ENCODE data around the gene SPG7. TPM values are rescaled to one million over a fixed set of nuclear protein-coding genes. Genes with fewer than 3 reads are reported as not detected.

SPG7 gene
- total RNA-seq, 2 donors from 2014 or later, result 214 to 333 TPM

DNA sequence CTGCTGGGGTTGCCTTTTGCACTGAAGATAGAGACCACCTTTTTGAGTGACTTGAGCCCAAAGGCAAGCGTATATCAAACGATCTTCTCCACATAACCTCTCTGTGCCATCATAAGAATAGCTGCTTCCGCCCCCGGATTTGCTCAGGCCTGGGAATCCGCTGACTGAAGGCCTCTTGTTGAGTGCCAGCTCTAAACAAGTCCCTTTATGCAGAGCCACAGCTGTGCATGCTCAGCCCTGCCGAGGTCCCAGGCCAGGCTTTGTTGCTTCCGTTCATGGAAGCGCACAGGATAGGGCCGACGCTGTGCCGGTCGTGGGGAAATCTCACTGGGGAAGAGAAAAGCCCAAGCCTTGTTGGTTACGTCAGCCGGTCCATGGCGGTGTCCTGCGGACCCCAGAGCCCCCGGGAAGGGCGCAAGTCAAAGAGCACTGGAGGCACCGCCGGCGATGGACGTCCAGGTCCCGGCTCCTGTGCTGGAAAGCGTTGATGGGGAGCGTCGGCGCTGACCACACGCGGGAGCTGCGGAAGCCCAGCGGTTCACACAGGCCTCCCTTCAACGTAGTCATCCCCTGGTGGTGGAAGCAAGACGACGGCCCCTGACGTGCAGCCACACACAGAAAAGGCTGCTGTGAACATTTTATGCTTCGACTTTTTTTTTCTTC lies 28.8 kb downstream of the SPG7 start:
- H3K36me3 ChIP-seq, result peaks cover 57% of the 10 kb centered on the region

DNA sequence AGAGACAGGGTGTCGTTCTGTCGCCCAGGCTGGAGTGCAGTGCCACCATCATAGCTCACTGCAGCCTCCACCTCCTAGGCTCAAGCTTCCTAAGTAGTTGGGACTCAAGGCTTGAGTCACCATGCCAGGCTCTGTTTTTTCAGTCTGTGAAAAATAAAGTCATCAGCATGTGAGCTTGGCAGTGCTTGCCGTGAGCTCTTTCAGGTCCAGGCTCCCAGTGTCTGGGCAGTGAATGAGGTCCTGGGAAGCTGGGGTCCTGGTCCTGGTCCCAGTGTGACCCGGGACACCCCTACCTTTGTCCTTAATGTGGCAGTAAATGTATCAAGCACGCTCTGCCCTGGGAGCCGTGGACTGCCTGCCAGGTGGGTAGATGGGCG lies 29.3 kb downstream of the SPG7 start:
- peaks cover 54% of the 10 kb centered on the region for H3K36me3 ChIP-seq

More for the DNA sequence above, 28.8 kb downstream of the SPG7 start:
- no peaks in the 10 kb centered on the region for H3K27me3 ChIP-seq (replicated peaks; ENCODE audit: insufficient read depth)
- DNase-seq (ENCODE audit: low spot score) (no peak), ATAC-seq (ENCODE audit: insufficient number of reproducible peaks, low FRiP score, low read depth) (no peak)
- no peak overlapping the region for H3K27ac ChIP-seq
- no peaks in the 10 kb centered on the region for H3K4me1 ChIP-seq (ENCODE audit: control insufficient read depth in 1 of 2, low read depth in 2 of 2)
- no peak overlapping the region for H3K4me3 ChIP-seq
- TF ChIP-seq, protein P1, sequence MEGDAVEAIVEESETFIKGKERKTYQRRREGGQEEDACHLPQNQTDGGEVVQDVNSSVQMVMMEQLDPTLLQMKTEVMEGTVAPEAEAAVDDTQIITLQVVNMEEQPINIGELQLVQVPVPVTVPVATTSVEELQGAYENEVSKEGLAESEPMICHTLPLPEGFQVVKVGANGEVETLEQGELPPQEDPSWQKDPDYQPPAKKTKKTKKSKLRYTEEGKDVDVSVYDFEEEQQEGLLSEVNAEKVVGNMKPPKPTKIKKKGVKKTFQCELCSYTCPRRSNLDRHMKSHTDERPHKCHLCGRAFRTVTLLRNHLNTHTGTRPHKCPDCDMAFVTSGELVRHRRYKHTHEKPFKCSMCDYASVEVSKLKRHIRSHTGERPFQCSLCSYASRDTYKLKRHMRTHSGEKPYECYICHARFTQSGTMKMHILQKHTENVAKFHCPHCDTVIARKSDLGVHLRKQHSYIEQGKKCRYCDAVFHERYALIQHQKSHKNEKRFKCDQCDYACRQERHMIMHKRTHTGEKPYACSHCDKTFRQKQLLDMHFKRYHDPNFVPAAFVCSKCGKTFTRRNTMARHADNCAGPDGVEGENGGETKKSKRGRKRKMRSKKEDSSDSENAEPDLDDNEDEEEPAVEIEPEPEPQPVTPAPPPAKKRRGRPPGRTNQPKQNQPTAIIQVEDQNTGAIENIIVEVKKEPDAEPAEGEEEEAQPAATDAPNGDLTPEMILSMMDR (IDR thresholded peaks at IDR 0.05), result no peak
- no peaks in the 10 kb centered on the region for H3K9me3 ChIP-seq

DNA sequence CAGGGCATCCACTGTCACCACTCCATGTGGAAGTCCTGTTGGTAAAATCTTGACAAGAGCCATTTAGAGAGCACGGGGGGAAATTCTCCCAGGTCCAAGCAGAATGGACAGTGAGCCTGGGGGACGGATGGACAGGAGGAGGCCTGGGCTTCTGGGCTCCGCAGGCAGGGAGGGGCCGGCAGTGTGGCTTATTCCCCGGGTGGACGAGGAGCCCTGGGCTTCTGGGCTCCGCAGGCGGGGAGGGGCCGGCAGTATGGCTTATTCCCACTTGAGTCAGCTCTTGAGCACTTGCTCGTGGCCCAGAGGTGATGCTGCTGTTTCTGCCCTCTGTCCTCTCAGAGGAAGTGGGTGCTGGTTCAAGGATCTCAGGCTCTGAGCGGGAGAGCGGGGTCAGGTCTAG lies 30.1 kb downstream of the SPG7 start:
- ATAC-seq (ENCODE audit: insufficient number of reproducible peaks, low FRiP score, low read depth) (no peak), DNase-seq (ENCODE audit: low spot score) (no peak)
- H3K27me3 ChIP-seq (replicated peaks; ENCODE audit: insufficient read depth), result no peaks in the 10 kb centered on the region
- H3K4me1 ChIP-seq (ENCODE audit: control insufficient read depth in 1 of 2, low read depth in 2 of 2), result no peaks in the 10 kb centered on the region
- no peak overlapping the region for H3K27ac ChIP-seq
- no peaks in the 10 kb centered on the region for H3K9me3 ChIP-seq
- TF ChIP-seq, protein P1 (IDR thresholded peaks at IDR 0.05), result no peak
- peaks cover 48% of the 10 kb centered on the region for H3K36me3 ChIP-seq
- no peak overlapping the region for H3K4me3 ChIP-seq

More for the DNA sequence above, 29.3 kb downstream of the SPG7 start:
- Histone ChIP-seq H3K27me3 (replicated peaks; ENCODE audit: insufficient read depth) (no peaks in the 10 kb centered on the region), H3K27ac (no peak overlapping the region), H3K4me3 (no peak overlapping the region), H3K4me1 (ENCODE audit: control insufficient read depth in 1 of 2, low read depth in 2 of 2) (no peaks in the 10 kb centered on the region), H3K9me3 (no peaks in the 10 kb centered on the region)
- DNase-seq (ENCODE audit: low spot score), result no peak
- TF ChIP-seq, protein P1 (IDR thresholded peaks at IDR 0.05), result no peak
- no peak for ATAC-seq (ENCODE audit: insufficient number of reproducible peaks, low FRiP score, low read depth)

DNA sequence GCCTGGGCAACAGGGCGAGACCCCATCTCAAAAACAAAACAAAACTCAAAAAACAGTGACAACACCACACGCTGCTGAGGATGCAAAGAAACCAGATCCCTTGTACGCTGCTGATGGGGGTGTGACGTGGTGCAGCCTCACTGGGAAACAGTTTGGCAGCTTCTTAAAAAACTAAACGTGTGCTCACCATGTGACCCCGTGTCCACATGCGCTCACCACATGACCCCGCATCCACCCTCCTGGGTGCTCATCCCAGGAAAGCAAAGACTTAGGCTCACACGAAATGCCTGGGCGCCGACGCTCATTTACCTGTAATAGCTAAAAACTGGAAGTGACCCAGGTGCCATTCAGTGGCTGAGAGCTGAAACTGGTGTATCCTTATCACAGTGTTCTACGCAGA lies 32.4 kb downstream of the SPG7 start:
- TF ChIP-seq, protein P1 (IDR thresholded peaks at IDR 0.05), result no peak
- H3K27me3 ChIP-seq (replicated peaks; ENCODE audit: insufficient read depth), result no peaks in the 10 kb centered on the region
- H3K36me3 ChIP-seq, result peaks cover 34% of the 10 kb centered on the region

DNA sequence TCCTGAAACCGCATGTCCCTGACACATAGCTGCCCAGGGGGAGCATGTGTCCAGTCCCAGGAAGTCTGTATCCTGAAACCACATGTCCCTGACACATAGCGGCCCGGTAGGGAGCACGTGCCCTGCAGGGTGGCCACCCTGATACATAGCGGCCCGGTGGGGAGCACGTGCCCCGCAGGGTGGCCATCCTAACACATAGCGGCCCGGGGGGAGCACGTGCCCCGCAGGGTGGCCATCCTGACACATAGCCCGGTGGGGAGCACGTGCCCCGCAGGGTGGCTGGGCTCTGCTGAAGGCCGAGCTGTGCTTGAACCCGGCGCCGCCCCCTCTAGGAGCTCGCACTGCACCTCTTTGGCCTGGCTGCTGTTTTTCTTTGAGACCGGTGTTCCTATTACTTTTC lies 33.6 kb downstream of the SPG7 start:
- H3K27ac ChIP-seq, result no peak overlapping the region
- TF ChIP-seq, protein P1 (IDR thresholded peaks at IDR 0.05), result no peak
- H3K36me3 ChIP-seq, result peaks cover 39% of the 10 kb centered on the region
- H3K27me3 ChIP-seq (replicated peaks; ENCODE audit: insufficient read depth), result no peaks in the 10 kb centered on the region
- H3K9me3 ChIP-seq, result no peaks in the 10 kb centered on the region
- ATAC-seq (ENCODE audit: insufficient number of reproducible peaks, low FRiP score, low read depth), result no peak
- DNase-seq (ENCODE audit: low spot score), result no peak
- H3K4me3 ChIP-seq, result no peak overlapping the region
- H3K4me1 ChIP-seq (ENCODE audit: control insufficient read depth in 1 of 2, low read depth in 2 of 2), result no peaks in the 10 kb centered on the region

More for the DNA sequence above, 32.4 kb downstream of the SPG7 start:
- H3K4me1 ChIP-seq (ENCODE audit: control insufficient read depth in 1 of 2, low read depth in 2 of 2), result no peaks in the 10 kb centered on the region
- H3K9me3 ChIP-seq, result no peaks in the 10 kb centered on the region
- no peak for ATAC-seq (ENCODE audit: insufficient number of reproducible peaks, low FRiP score, low read depth)
- no peak overlapping the region for H3K4me3 ChIP-seq
- no peak for DNase-seq (ENCODE audit: low spot score)
- H3K27ac ChIP-seq, result no peak overlapping the region
